IPS DF 6.9 (cell line): ENCODE measurements around the gene PLIN3.
"Not testable (repeated sequence)": the region's sequence is repeated elsewhere in the genome, so short reads cannot be mapped to it uniquely, and the experiment has no call there.

ENCODE experiments used
- DNase-seq: peaks from one replicate; pipeline ENCODE4 v3.0.0-alpha.2; 2013; ENCODE audit warnings: low read depth, low spot score
- H3K27ac ChIP-seq: one replicate; pipeline ENCODE4 v1.5.1; 2013; ENCODE audit warnings: low read length, control low read depth
- H3K27me3 ChIP-seq: 2 replicates; pipeline ENCODE4 v1.6.1; 2013; ENCODE audit warnings: mild to moderate bottlenecking, low read length; ENCODE audit not compliant: control insufficient read depth, insufficient read depth
- H3K36me3 ChIP-seq: 2 replicates; pipeline ENCODE4 v1.6.1; 2013; ENCODE audit warnings: low read length; ENCODE audit not compliant: control insufficient read depth, insufficient read depth
- H3K4me1 ChIP-seq: 2 replicates; pipeline ENCODE4 v1.6.1; 2013; ENCODE audit warnings: low read length; ENCODE audit not compliant: control insufficient read depth, insufficient read depth
- H3K4me3 ChIP-seq: 2 replicates; pipeline ENCODE4 v1.5.1; 2013; ENCODE audit warnings: mild to moderate bottlenecking, low read length
- H3K9me3 ChIP-seq: 2 replicates; pipeline ENCODE4 v1.6.1; 2013; ENCODE audit warnings: low read length, inconsistent platforms; ENCODE audit not compliant: control insufficient read depth, insufficient read depth
- WGBS: extraction: QIAGEN DNeasy Blood & Tissue Kit; methylation state at CpG from one replicate; pipeline ENCODE4 v1.1.7; 2013; ENCODE audit warnings: mixed read lengths, missing lambda C conversion rate; ENCODE audit not compliant: insufficient read length, insufficient coverage; 5-methylcytosine and 5-hydroxymethylcytosine counted together

Gene PLIN3

GRCh38 chr19:4889034-4889815 is 21.8 kb upstream of the PLIN3 start:
- DNase-seq = no peak

GRCh38 chr19:4887803-4888202 is 20.3 kb upstream of the PLIN3 start:
- WGBS = no CpG with 5 or more reads among the region's 6 CpGs
- H3K4me1 ChIP-seq, DNase-seq, H3K27ac ChIP-seq, H3K36me3 ChIP-seq, H3K4me3 ChIP-seq, H3K27me3 ChIP-seq, H3K9me3 ChIP-seq: not testable (repeated sequence)

More at GRCh38 chr19:4889034-4889815, 21.8 kb upstream of the PLIN3 start:
- H3K27ac ChIP-seq = no peak overlapping the region
- H3K9me3 ChIP-seq = no peaks in the 10 kb centered on the region
- no peaks in the 10 kb centered on the region for H3K4me1 ChIP-seq
- no peaks in the 10 kb centered on the region for H3K36me3 ChIP-seq
- no CpG with 5 or more reads among the region's 14 CpGs for WGBS
- H3K27me3 ChIP-seq = no peaks in the 10 kb centered on the region
- H3K4me3 ChIP-seq = no peak overlapping the region

GRCh38 chr19:4884993-4885392 is 17.5 kb upstream of the PLIN3 start:
- not testable (repeated sequence) for H3K4me1 ChIP-seq, DNase-seq, H3K9me3 ChIP-seq, H3K36me3 ChIP-seq, H3K27me3 ChIP-seq, H3K4me3 ChIP-seq, H3K27ac ChIP-seq
- WGBS = no CpG with 5 or more reads among the region's 6 CpGs

- H3K4me3 ChIP-seq, H3K9me3 ChIP-seq, DNase-seq, H3K4me1 ChIP-seq, H3K27ac ChIP-seq, H3K27me3 ChIP-seq, H3K36me3 ChIP-seq: not testable (repeated sequence)
- no CpG with 5 or more reads among the region's 6 CpGs for WGBS
These were observed 15.4 kb upstream of the PLIN3 start for GRCh38 chr19:4882874-4883273.

GRCh38 chr19:4879041-4879440 is 11.6 kb upstream of the PLIN3 start:
- Histone ChIP-seq H3K27ac (no peak overlapping the region), H3K27me3 (no peaks in the 10 kb centered on the region), H3K4me3 (no peak overlapping the region), H3K4me1 (peaks cover 12% of the 10 kb centered on the region), H3K9me3 (no peaks in the 10 kb centered on the region), H3K36me3 (no peaks in the 10 kb centered on the region; the same call in 1 of the 2 replicates)
- DNase-seq = no peak
- WGBS = no CpG with 5 or more reads among the region's 11 CpGs

GRCh38 chr19:4878491-4878968 is 11.1 kb upstream of the PLIN3 start:
- no CpG with 5 or more reads among the region's 23 CpGs for WGBS
- H3K27ac ChIP-seq = no peak overlapping the region
- H3K27me3 ChIP-seq = no peaks in the 10 kb centered on the region
- no peaks in the 10 kb centered on the region; the same call in 1 of the 2 replicates for H3K36me3 ChIP-seq
- no peak for DNase-seq
- H3K4me3 ChIP-seq = no peak overlapping the region
- no peaks in the 10 kb centered on the region for H3K9me3 ChIP-seq
- H3K4me1 ChIP-seq = peaks cover 12% of the 10 kb centered on the region

- no peak for DNase-seq
- no peaks in the 10 kb centered on the region for H3K27me3 ChIP-seq
- H3K4me1 ChIP-seq = peaks cover 12% of the 10 kb centered on the region
- H3K9me3 ChIP-seq = no peaks in the 10 kb centered on the region
- no CpG with 5 or more reads among the region's 30 CpGs for WGBS
- no peak overlapping the region for H3K4me3 ChIP-seq
- H3K36me3 ChIP-seq = no peaks in the 10 kb centered on the region; the same call in 1 of the 2 replicates
- H3K27ac ChIP-seq = no peak overlapping the region
These were observed 10.5 kb upstream of the PLIN3 start for GRCh38 chr19:4877753-4878490.

- WGBS = no CpG with 5 or more reads among the region's 3 CpGs
- no peak overlapping the region for H3K4me3 ChIP-seq
- no peak for DNase-seq
- H3K4me1 ChIP-seq = peaks cover 12% of the 10 kb centered on the region
- H3K9me3 ChIP-seq = no peaks in the 10 kb centered on the region
- no peak overlapping the region for H3K27ac ChIP-seq
- no peaks in the 10 kb centered on the region; the same call in 1 of the 2 replicates for H3K36me3 ChIP-seq
- no peaks in the 10 kb centered on the region for H3K27me3 ChIP-seq
These were observed 6.5 kb upstream of the PLIN3 start for GRCh38 chr19:4873930-4874329.

GRCh38 chr19:4871711-4872110 is 4.2 kb upstream of the PLIN3 start:
- no peaks in the 10 kb centered on the region for H3K4me1 ChIP-seq
- DNase-seq = no peak
- H3K4me3 ChIP-seq = no peak overlapping the region
- no peaks in the 10 kb centered on the region for H3K36me3 ChIP-seq
- H3K9me3 ChIP-seq = no peaks in the 10 kb centered on the region
- H3K27me3 ChIP-seq = no peaks in the 10 kb centered on the region
- WGBS = no CpG with 5 or more reads among the region's 6 CpGs
- no peak overlapping the region for H3K27ac ChIP-seq

GRCh38 chr19:4870025-4870700 is 2.7 kb upstream of the PLIN3 start:
- no peaks in the 10 kb centered on the region for H3K27me3 ChIP-seq
- H3K27ac ChIP-seq = no peak overlapping the region
- WGBS = no CpG with 5 or more reads among the region's 10 CpGs
- no peak for DNase-seq
- H3K9me3 ChIP-seq = no peaks in the 10 kb centered on the region
- H3K36me3 ChIP-seq = no peaks in the 10 kb centered on the region
- no peak overlapping the region for H3K4me3 ChIP-seq
- H3K4me1 ChIP-seq = no peaks in the 10 kb centered on the region
